ENCODE results near the gene CCDC91.

CCDC91 gene

DNA sequence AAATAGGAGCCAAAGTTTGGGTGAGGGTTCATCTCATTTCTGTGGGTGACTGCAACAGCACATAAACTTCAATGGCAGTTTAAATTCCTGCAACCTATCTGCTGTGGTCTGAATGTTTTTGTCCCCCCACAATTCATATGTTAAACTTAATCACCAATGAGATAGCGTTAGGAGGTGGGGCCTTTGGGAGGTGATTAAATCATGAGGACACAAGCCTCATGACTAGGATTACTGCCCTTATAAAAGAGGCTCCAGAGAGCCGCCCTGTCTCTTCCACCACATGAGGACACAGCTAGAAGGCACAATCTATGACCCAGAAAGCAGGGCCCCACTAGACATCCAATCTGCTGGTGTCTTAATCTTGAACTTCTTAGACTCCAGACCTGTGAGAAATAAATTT is 3.8 kb upstream of the CCDC91 start (continued):
- TF ChIP-seq, protein P1, sequence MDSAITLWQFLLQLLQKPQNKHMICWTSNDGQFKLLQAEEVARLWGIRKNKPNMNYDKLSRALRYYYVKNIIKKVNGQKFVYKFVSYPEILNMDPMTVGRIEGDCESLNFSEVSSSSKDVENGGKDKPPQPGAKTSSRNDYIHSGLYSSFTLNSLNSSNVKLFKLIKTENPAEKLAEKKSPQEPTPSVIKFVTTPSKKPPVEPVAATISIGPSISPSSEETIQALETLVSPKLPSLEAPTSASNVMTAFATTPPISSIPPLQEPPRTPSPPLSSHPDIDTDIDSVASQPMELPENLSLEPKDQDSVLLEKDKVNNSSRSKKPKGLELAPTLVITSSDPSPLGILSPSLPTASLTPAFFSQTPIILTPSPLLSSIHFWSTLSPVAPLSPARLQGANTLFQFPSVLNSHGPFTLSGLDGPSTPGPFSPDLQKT (IDR thresholded peaks at IDR 0.05; ENCODE audit: borderline replicate concordance, low read depth, low read length) = no peak
- TF ChIP-seq GLIS2 (tag by site-specific recombination; IDR thresholded peaks at IDR 0.05) = no peak
- TF ChIP-seq ZFP3 (tag by site-specific recombination; IDR thresholded peaks at IDR 0.05; ENCODE audit: low read depth) = no peak
- TF ChIP-seq ZNF514 (tag by site-specific recombination; IDR thresholded peaks at IDR 0.05) = no peak
- TF ChIP-seq, protein P2, sequence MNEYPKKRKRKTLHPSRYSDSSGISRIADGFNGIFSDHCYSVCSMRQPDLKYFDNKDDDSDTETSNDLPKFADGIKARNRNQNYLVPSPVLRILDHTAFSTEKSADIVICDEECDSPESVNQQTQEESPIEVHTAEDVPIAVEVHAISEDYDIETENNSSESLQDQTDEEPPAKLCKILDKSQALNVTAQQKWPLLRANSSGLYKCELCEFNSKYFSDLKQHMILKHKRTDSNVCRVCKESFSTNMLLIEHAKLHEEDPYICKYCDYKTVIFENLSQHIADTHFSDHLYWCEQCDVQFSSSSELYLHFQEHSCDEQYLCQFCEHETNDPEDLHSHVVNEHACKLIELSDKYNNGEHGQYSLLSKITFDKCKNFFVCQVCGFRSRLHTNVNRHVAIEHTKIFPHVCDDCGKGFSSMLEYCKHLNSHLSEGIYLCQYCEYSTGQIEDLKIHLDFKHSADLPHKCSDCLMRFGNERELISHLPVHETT (tag by site-specific recombination; IDR thresholded peaks at IDR 0.05) = no peak
- TF ChIP-seq SP7 (tag by site-specific recombination; IDR thresholded peaks at IDR 0.05) = no peak

DNA sequence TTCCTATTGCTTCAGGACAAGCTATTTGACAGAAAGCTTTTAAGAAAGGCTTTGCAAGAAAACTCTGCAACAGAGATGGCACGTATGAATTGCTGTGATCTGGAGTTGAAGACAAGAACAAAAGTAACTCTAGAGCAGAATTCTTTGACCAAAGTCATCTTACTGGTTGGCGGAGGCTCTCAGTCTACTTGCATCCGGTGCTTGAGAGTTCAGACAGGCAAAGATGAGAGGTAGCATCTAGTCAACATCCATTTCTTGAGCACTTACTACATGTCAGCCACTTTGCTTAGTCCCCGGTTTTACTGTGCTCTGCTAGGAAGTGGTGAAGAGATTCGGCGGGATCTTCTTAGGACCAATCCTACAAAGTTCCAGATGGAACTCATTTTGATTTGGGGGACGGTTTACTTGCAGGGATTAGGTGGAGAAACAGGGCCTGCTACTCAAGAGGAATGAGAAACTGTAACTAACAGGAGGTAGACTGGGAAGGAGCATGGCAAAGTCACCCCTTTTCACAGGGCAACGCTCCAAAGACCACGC is 404 bp upstream of the CCDC91 start:
- H3K4me1 ChIP-seq (ENCODE audit: control insufficient read depth, insufficient read depth, low read length) = no peaks in the 10 kb centered on the region
- peaks cover 0 to 4% of the 10 kb centered on the region in 2 experiments; a peak in 1 of 3 replicates for H3K36me3 ChIP-seq (ENCODE audit: control insufficient read depth in 2 of 2, insufficient read depth in 1 of 2, low read length in 2 of 2)
- H3K27ac ChIP-seq (ENCODE audit: extremely low read depth, low read depth, low read length) = peak overlapping the region; percentile 88; the same call in 1 of the 2 replicates
- ChIA-PET CTCF (no interaction called here), POLR2A (no interaction called here)
- H3K4me3 ChIP-seq (ENCODE audit: low read depth, low read length) = peak overlapping the region; percentile 96
- TF ChIP-seq ZNF221 (tag by site-specific recombination; IDR thresholded peaks at IDR 0.05; ENCODE audit: borderline replicate concordance) (no peak), ZNF660 (tag by site-specific recombination; IDR thresholded peaks at IDR 0.05) (0 out of 2 replicates have a peak, but pooled peaks have one; percentile 32), TRIM28 (IDR thresholded peaks at IDR 0.05; ENCODE audit: borderline replicate concordance, low read length) (no peak), ZNF777 (tag by site-specific recombination; IDR thresholded peaks at IDR 0.05; ENCODE audit: borderline replicate concordance) (no peak), ZFP69B (tag by site-specific recombination; IDR thresholded peaks at IDR 0.05) (no peak), ZNF223 (tag by site-specific recombination; IDR thresholded peaks at IDR 0.05) (no peak), MZF1 (tag by site-specific recombination; IDR thresholded peaks at IDR 0.05; ENCODE audit: borderline replicate concordance) (no peak), ZNF654 (tag by site-specific recombination; IDR thresholded peaks at IDR 0.05; ENCODE audit: low read depth) (no peak), ZNF664 (tag by site-specific recombination; IDR thresholded peaks at IDR 0.05) (peak; percentile 96), ZNF335 (tag by site-specific recombination; conservative IDR thresholded peaks at IDR 0.05) (peak; percentile 80), ZNF266 (tag by site-specific recombination; IDR thresholded peaks at IDR 0.05; ENCODE audit: low read depth) (no peak), ZBTB20 (tag by site-specific recombination; IDR thresholded peaks at IDR 0.05) (no peak)
- TF ChIP-seq, protein P3, sequence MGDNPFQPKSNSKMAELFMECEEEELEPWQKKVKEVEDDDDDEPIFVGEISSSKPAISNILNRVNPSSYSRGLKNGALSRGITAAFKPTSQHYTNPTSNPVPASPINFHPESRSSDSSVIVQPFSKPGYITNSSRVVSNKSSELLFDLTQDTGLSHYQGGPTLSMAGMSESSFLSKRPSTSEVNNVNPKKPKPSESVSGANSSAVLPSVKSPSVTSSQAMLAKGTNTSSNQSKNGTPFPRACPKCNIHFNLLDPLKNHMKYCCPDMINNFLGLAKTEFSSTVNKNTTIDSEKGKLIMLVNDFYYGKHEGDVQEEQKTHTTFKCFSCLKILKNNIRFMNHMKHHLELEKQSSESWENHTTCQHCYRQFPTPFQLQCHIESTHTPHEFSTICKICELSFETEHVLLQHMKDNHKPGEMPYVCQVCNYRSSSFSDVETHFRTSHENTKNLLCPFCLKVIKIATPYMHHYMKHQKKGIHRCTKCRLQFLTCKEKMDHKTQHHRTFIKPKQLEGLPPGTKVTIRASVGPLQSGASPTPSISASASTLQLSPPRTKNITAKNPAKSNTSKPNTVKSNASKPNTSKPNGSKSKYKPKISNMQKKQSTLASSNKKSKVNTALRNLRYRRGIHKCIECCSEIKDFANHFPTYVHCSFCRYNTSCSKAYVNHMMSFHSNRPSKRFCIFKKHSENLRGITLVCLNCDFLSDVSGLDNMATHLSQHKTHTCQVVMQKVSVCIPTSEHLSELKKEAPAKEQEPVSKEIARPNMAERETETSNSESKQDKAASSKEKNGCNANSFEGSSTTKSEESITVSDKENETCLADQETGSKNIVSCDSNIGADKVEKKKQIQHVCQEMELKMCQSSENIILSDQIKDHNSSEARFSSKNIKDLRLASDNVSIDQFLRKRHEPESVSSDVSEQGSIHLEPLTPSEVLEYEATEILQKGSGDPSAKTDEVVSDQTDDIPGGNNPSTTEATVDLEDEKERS (tag by site-specific recombination; IDR thresholded peaks at IDR 0.05) = 0 out of 2 replicates have a peak, but pooled peaks have one; percentile 5
- TF ChIP-seq, protein P4, sequence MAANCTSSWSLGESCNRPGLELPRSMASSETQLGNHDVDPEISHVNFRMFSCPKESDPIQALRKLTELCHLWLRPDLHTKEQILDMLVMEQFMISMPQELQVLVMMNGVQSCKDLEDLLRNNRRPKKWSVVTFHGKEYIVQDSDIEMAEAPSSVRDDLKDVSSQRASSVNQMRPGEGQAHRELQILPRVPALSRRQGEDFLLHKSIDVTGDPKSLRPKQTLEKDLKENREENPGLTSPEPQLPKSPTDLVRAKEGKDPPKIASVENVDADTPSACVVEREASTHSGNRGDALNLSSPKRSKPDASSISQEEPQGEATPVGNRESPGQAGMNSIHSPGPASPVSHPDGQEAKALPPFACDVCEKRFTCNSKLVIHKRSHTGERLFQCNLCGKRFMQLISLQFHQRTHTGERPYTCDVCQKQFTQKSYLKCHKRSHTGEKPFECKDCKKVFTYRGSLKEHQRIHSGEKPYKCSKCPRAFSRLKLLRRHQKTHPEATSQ (tag by site-specific recombination; IDR thresholded peaks at IDR 0.05) = no peak
- H3K9me3 ChIP-seq (ENCODE audit: control insufficient read depth, insufficient read depth, low read depth, low read length) = no peaks in the 10 kb centered on the region

All from HEK293 (cell line).